ENCODE results near the gene SLC38A3.

- TF ChIP-seq POLR2A (IDR thresholded peaks at IDR 0.05) (no peak), CTCF (IDR thresholded peaks at IDR 0.05) (no peak), POLR2AphosphoS5 (IDR thresholded peaks at IDR 0.05; ENCODE audit: insufficient read depth in 1 of 2, low read depth in 1 of 2) (no peak)
Observed at GRCh38 chr3:50210510-50211367, 5.7 kb downstream of the SLC38A3 start.
